Activated naive CD8-positive, alpha-beta T cell treated with anti-CD3 and anti-CD28 coated beads, Interleukin-2, amount 50 U/mL, for 16 hours (primary cell): Measurements from ENCODE around the gene CLEC4G.
"Not testable (repeated sequence)": the region's sequence is repeated elsewhere in the genome, so short reads cannot be mapped to it uniquely, and the experiment has no call there.

ENCODE experiments used
- DNase-seq: peaks from one replicate; pipeline ENCODE4 v3.0.0-alpha.2; 2020; ENCODE audit warnings: low read depth, low spot score

CLEC4G gene

GRCh38 chr19:7746903-7747884 lies 15.3 kb upstream of the CLEC4G start, which contains the start of gene CD209:
Gene CD209 (minus strand): TSS chr19:7747534. CDS start chr19:7747511, 23 bp downstream.
- no peak for DNase-seq

- not testable (repeated sequence) for DNase-seq
Measured at GRCh38 chr19:7746306-7746705, 14.4 kb upstream of the CLEC4G start.

GRCh38 chr19:7744871-7745650 lies 13.2 kb upstream of the CLEC4G start:
- no peak for DNase-seq

- no peak for DNase-seq
Measured at GRCh38 chr19:7744199-7744786, 12.4 kb upstream of the CLEC4G start.

- DNase-seq = no peak
Measured at GRCh38 chr19:7743425-7743841, 11.5 kb upstream of the CLEC4G start.

GRCh38 chr19:7742991-7743390 lies 11.1 kb upstream of the CLEC4G start:
- DNase-seq = no peak

GRCh38 chr19:7742575-7742974 lies 10.7 kb upstream of the CLEC4G start:
- DNase-seq = no peak

- no peak for DNase-seq
Measured at GRCh38 chr19:7740682-7741054, 8.8 kb upstream of the CLEC4G start.

- DNase-seq = no peak
Measured at GRCh38 chr19:7739801-7740681, 8.1 kb upstream of the CLEC4G start.

- no peak for DNase-seq
Measured at GRCh38 chr19:7739211-7739755, 7.4 kb upstream of the CLEC4G start.

GRCh38 chr19:7738023-7738422 lies 6.1 kb upstream of the CLEC4G start:
- no peak for DNase-seq

GRCh38 chr19:7737215-7737614 lies 5.3 kb upstream of the CLEC4G start:
- DNase-seq = no peak

GRCh38 chr19:7736148-7736547 lies 4.2 kb upstream of the CLEC4G start:
- no peak for DNase-seq

GRCh38 chr19:7734220-7735203 lies 2.6 kb upstream of the CLEC4G start:
- DNase-seq = no peak

- no peak for DNase-seq
Measured at GRCh38 chr19:7733376-7733775, 1.5 kb upstream of the CLEC4G start.

GRCh38 chr19:7731615-7732014 lies 295 bp downstream of the CLEC4G start:
- DNase-seq = no peak

- DNase-seq = no peak
Measured at GRCh38 chr19:7731218-7731595, 703 bp downstream of the CLEC4G start.

GRCh38 chr19:7730286-7731217 lies 1.4 kb downstream of the CLEC4G start:
- DNase-seq = no peak
